ENCODE results near the gene DHX38. TPM values are rescaled to one million over a fixed set of nuclear protein-coding genes. Genes with fewer than 3 reads are reported as not detected.

Gene DHX38
- total and polyA plus RNA-seq, 2 of the 13 experiments (the other 11 are each of a cell fraction or from before 2014, with no cell fraction given): 54.4 to 85.9 TPM

- TF ChIP-seq, protein P1, sequence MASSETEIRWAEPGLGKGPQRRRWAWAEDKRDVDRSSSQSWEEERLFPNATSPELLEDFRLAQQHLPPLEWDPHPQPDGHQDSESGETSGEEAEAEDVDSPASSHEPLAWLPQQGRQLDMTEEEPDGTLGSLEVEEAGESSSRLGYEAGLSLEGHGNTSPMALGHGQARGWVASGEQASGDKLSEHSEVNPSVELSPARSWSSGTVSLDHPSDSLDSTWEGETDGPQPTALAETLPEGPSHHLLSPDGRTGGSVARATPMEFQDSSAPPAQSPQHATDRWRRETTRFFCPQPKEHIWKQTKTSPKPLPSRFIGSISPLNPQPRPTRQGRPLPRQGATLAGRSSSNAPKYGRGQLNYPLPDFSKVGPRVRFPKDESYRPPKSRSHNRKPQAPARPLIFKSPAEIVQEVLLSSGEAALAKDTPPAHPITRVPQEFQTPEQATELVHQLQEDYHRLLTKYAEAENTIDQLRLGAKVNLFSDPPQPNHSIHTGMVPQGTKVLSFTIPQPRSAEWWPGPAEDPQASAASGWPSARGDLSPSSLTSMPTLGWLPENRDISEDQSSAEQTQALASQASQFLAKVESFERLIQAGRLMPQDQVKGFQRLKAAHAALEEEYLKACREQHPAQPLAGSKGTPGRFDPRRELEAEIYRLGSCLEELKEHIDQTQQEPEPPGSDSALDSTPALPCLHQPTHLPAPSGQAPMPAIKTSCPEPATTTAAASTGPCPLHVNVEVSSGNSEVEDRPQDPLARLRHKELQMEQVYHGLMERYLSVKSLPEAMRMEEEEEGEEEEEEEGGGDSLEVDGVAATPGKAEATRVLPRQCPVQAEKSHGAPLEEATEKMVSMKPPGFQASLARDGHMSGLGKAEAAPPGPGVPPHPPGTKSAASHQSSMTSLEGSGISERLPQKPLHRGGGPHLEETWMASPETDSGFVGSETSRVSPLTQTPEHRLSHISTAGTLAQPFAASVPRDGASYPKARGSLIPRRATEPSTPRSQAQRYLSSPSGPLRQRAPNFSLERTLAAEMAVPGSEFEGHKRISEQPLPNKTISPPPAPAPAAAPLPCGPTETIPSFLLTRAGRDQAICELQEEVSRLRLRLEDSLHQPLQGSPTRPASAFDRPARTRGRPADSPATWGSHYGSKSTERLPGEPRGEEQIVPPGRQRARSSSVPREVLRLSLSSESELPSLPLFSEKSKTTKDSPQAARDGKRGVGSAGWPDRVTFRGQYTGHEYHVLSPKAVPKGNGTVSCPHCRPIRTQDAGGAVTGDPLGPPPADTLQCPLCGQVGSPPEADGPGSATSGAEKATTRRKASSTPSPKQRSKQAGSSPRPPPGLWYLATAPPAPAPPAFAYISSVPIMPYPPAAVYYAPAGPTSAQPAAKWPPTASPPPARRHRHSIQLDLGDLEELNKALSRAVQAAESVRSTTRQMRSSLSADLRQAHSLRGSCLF (CRISPR knock-in tag; IDR thresholded peaks at IDR 0.05; ENCODE audit: borderline replicate concordance): no peak
- no peak for TF ChIP-seq RXRA (CRISPR knock-in tag; IDR thresholded peaks at IDR 0.05)
- TF ChIP-seq RBM22 (optimal IDR thresholded peaks at IDR 0.05; ENCODE audit: low read length): peak; percentile 63
- peak; percentile 75; the same call in 1 of the 2 replicates for TF ChIP-seq ZNF317 (CRISPR knock-in tag; IDR thresholded peaks at IDR 0.05)
- TF ChIP-seq THRA (CRISPR knock-in tag; IDR thresholded peaks at IDR 0.05; ENCODE audit: borderline replicate concordance): 0 out of 2 replicates have a peak, but pooled peaks have one; percentile 39
- TF ChIP-seq, protein P2, sequence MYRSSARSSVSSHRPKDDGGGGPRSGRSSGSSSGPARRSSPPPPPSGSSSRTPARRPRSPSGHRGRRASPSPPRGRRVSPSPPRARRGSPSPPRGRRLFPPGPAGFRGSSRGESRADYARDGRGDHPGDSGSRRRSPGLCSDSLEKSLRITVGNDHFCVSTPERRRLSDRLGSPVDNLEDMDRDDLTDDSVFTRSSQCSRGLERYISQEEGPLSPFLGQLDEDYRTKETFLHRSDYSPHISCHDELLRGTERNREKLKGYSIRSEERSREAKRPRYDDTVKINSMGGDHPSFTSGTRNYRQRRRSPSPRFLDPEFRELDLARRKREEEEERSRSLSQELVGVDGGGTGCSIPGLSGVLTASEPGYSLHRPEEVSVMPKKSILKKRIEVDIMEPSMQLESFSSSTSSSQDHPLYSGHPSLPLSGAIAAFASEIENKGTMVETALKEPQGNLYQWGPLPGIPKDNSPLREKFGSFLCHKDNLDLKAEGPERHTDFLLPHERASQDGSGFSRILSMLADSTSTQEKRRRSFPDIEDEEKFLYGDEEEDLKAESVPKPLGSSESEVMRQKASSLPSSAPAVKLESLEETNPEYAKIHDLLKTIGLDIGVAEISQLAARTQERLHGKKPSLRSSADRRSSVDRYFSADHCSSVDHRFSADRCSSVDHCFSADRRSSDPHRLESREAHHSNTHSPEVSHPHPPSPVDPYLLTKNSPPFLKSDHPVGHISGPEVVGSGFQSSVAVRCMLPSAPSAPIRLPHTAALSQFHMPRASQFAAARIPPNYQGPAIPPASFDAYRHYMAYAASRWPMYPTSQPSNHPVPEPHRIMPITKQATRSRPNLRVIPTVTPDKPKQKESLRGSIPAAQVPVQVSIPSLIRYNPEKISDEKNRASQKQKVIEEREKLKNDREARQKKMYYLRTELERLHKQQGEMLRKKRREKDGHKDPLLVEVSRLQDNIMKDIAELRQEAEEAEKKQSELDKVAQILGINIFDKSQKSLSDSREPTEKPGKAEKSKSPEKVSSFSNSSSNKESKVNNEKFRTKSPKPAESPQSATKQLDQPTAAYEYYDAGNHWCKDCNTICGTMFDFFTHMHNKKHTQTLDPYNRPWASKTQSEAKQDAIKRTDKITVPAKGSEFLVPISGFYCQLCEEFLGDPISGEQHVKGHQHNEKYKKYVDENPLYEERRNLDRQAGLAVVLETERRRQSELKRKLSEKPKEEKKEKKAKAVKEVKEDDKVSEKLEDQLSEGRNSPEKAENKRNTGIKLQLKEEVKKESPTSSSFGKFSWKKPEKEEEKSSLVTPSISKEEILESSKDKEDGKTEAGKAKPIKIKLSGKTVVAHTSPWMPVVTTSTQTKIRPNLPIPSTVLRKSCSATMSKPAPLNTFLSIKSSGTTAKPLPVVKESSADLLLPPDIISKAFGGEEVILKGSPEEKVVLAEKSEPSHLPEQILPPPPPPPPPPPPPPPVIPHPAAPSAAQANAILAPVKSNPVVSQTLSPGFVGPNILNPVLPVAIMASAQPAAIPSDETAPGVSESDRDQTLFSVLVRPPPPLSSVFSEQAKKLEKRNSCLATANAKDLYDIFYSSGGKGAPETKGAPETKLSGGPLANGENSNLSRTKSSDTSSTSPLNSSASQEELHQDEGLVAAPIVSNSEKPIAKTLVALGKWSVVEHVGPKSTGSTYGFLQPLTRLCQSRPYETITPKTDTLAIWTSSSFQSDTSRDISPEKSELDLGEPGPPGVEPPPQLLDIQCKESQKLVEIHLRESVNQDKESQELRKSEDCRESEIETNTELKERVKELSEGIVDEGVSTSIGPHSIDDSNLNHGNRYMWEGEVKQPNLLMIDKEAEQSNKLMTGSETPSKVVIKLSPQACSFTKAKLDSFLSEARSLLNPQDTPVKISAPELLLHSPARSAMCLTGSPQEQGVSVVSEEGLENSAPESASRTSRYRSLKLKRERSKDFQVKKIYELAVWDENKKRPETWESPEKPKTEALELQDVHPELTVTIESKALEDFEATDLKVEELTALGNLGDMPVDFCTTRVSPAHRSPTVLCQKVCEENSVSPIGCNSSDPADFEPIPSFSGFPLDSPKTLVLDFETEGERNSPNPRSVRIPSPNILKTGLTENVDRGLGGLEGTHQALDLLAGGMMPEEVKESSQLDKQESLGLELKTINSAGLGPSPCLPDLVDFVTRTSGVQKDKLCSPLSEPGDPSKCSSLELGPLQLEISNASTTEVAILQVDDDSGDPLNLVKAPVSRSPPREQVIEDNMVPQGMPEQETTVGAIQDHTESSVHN (CRISPR knock-in tag; IDR thresholded peaks at IDR 0.05): 0 out of 2 replicates have a peak, but pooled peaks have one; percentile 32
- TF ChIP-seq IRF2 (CRISPR knock-in tag; IDR thresholded peaks at IDR 0.05): 0 out of 2 replicates have a peak, but pooled peaks have one; percentile 13
- TF ChIP-seq DNMT3B (CRISPR knock-in tag; conservative IDR thresholded peaks at IDR 0.05): no peak
- no peak for TF ChIP-seq ZNF761 (CRISPR knock-in tag; conservative IDR thresholded peaks at IDR 0.05)
- peak; percentile 25; the same call in 1 of the 2 replicates for TF ChIP-seq POLR2AphosphoS5 (IDR thresholded peaks at IDR 0.05; ENCODE audit: low read depth, low read length)
- peak; percentile 42; the same call in 1 of the 2 replicates for TF ChIP-seq HOXA3 (CRISPR knock-in tag; IDR thresholded peaks at IDR 0.05)
- TF ChIP-seq YEATS4 (CRISPR knock-in tag; IDR thresholded peaks at IDR 0.05; ENCODE audit: borderline replicate concordance): peak; percentile 16; the same call in 1 of the 2 replicates
- TF ChIP-seq ZFY (CRISPR knock-in tag; IDR thresholded peaks at IDR 0.05): peak; percentile 79
- peak; percentile 37; the same call in 1 of the 2 replicates for TF ChIP-seq CREM (IDR thresholded peaks at IDR 0.05)
- TF ChIP-seq CREM (CRISPR knock-in tag; IDR thresholded peaks at IDR 0.05): no peak
- TF ChIP-seq ZNF839 (CRISPR knock-in tag; IDR thresholded peaks at IDR 0.05; ENCODE audit: borderline replicate concordance): no peak
Measured at GRCh38 chr16:72083778-72084404, 9.8 kb upstream of the DHX38 start (continued).
